ENCODE results near the gene KIF20B. TPM values are rescaled to one million over a fixed set of nuclear protein-coding genes. Genes with fewer than 3 reads are reported as not detected.

The KIF20B gene
- total RNA-seq, 2 experiments from 2014 or later: 68.9 to 78.4 TPM

Other genes with a start within 250 kb of the KIF20B start
- gene SLC16A12, start 166.0 kb upstream of the KIF20B start, total RNA-seq: not detected
- gene PANK1, start 56.3 kb upstream of the KIF20B start, total RNA-seq: 1 to 10 TPM; 6.4 to 7.0 TPM